ENCODE data around the gene PSMB2.
"Not testable (repeated sequence)": the region's sequence is repeated elsewhere in the genome, so short reads cannot be mapped to it uniquely, and the experiment has no call there.

Gene PSMB2

GRCh38 chr1:35641233-35641866 is at the start of gene PSMB2:
Gene PSMB2 (minus strand): TSS chr1:35641526. CDS start chr1:35641432, 94 bp downstream.
- Histone ChIP-seq H3K36me3 (ENCODE audit: control insufficient read depth in 1 of 2, insufficient read depth in 2 of 2, low read length in 2 of 2) (no peaks in the 10 kb centered on the region), H3K9ac (ENCODE audit: low read depth in 1 of 2, low read length in 2 of 2) (peak within 1 kb of the TSS; percentile 92 to 95), H3K4me1 (ENCODE audit: control insufficient read depth in 1 of 2, insufficient read depth in 2 of 2, low read length in 2 of 2) (peaks cover 20 to 29% of the 10 kb centered on the region in 2 donors)

GRCh38 chr1:35691080-35691479 is 49.8 kb upstream of the PSMB2 start:
- Histone ChIP-seq H3K9me3 (ENCODE audit: control insufficient read depth in 1 of 2, low read length in 2 of 2) (no peaks in the 10 kb centered on the region), H3K4me3 (ENCODE audit: low read depth in 1 of 2, low read length in 2 of 2) (no peak overlapping the region), H3K4me1 (ENCODE audit: control insufficient read depth in 1 of 2, insufficient read depth in 2 of 2, low read length in 2 of 2) (no peaks in the 10 kb centered on the region), H3K27me3 (ENCODE audit: control insufficient read depth in 1 of 2, insufficient read depth in 2 of 2, low read length in 2 of 2) (peaks cover 3 to 4% of the 10 kb centered on the region in 2 donors), H3K9ac (ENCODE audit: low read depth in 1 of 2, low read length in 2 of 2) (no peak overlapping the region), H3K36me3 (ENCODE audit: control insufficient read depth in 1 of 2, insufficient read depth in 2 of 2, low read length in 2 of 2) (no peaks in the 10 kb centered on the region), H3K27ac (ENCODE audit: low read depth, low read length) (no peak overlapping the region)

More at GRCh38 chr1:35641233-35641866, at the start of gene PSMB2:
- H3K4me3 ChIP-seq (ENCODE audit: low read depth in 1 of 2, low read length in 2 of 2): peak within 1 kb of the TSS; percentile 94 to 99
- H3K27ac ChIP-seq (ENCODE audit: low read depth, low read length): peak within 1 kb of the TSS; percentile 85
- H3K9me3 ChIP-seq (ENCODE audit: control insufficient read depth in 1 of 2, low read length in 2 of 2): no peaks in the 10 kb centered on the region
- H3K27me3 ChIP-seq (ENCODE audit: control insufficient read depth in 1 of 2, insufficient read depth in 2 of 2, low read length in 2 of 2): peaks cover 0 to 11% of the 10 kb centered on the region in 2 donors

GRCh38 chr1:35690103-35690502 is 48.8 kb upstream of the PSMB2 start:
- not testable (repeated sequence) for H3K27me3 ChIP-seq (ENCODE audit: control insufficient read depth in 1 of 2, insufficient read depth in 2 of 2, low read length in 2 of 2); H3K9ac ChIP-seq (ENCODE audit: low read depth in 1 of 2, low read length in 2 of 2); H3K4me1 ChIP-seq (ENCODE audit: control insufficient read depth in 1 of 2, insufficient read depth in 2 of 2, low read length in 2 of 2); H3K27ac ChIP-seq (ENCODE audit: low read depth, low read length); H3K9me3 ChIP-seq (ENCODE audit: control insufficient read depth in 1 of 2, low read length in 2 of 2); H3K36me3 ChIP-seq (ENCODE audit: control insufficient read depth in 1 of 2, insufficient read depth in 2 of 2, low read length in 2 of 2); H3K4me3 ChIP-seq (ENCODE audit: low read depth in 1 of 2, low read length in 2 of 2)

- Histone ChIP-seq H3K9ac (ENCODE audit: low read depth in 1 of 2, low read length in 2 of 2) (no peak overlapping the region), H3K27me3 (ENCODE audit: control insufficient read depth in 1 of 2, insufficient read depth in 2 of 2, low read length in 2 of 2) (peaks cover 0 to 6% of the 10 kb centered on the region in 2 donors), H3K4me3 (ENCODE audit: low read depth in 1 of 2, low read length in 2 of 2) (no peak overlapping the region), H3K27ac (ENCODE audit: low read depth, low read length) (no peak overlapping the region), H3K4me1 (ENCODE audit: control insufficient read depth in 1 of 2, insufficient read depth in 2 of 2, low read length in 2 of 2) (no peaks in the 10 kb centered on the region), H3K9me3 (ENCODE audit: control insufficient read depth in 1 of 2, low read length in 2 of 2) (no peaks in the 10 kb centered on the region), H3K36me3 (ENCODE audit: control insufficient read depth in 1 of 2, insufficient read depth in 2 of 2, low read length in 2 of 2) (no peaks in the 10 kb centered on the region)
Observed at GRCh38 chr1:35688161-35688560, 46.8 kb upstream of the PSMB2 start.

GRCh38 chr1:35683012-35683411 is 41.7 kb upstream of the PSMB2 start:
- peaks cover 0 to 6% of the 10 kb centered on the region in 2 donors for H3K27me3 ChIP-seq (ENCODE audit: control insufficient read depth in 1 of 2, insufficient read depth in 2 of 2, low read length in 2 of 2)
- no peaks in the 10 kb centered on the region for H3K4me1 ChIP-seq (ENCODE audit: control insufficient read depth in 1 of 2, insufficient read depth in 2 of 2, low read length in 2 of 2)
- H3K4me3 ChIP-seq (ENCODE audit: low read depth in 1 of 2, low read length in 2 of 2): no peak overlapping the region
- no peak overlapping the region for H3K27ac ChIP-seq (ENCODE audit: low read depth, low read length)
- H3K36me3 ChIP-seq (ENCODE audit: control insufficient read depth in 1 of 2, insufficient read depth in 2 of 2, low read length in 2 of 2): no peaks in the 10 kb centered on the region
- no peaks in the 10 kb centered on the region for H3K9me3 ChIP-seq (ENCODE audit: control insufficient read depth in 1 of 2, low read length in 2 of 2)
- H3K9ac ChIP-seq (ENCODE audit: low read depth in 1 of 2, low read length in 2 of 2): no peak overlapping the region

- Histone ChIP-seq H3K27me3 (ENCODE audit: control insufficient read depth in 1 of 2, insufficient read depth in 2 of 2, low read length in 2 of 2) (peaks cover 0 to 6% of the 10 kb centered on the region in 2 donors), H3K4me1 (ENCODE audit: control insufficient read depth in 1 of 2, insufficient read depth in 2 of 2, low read length in 2 of 2) (no peaks in the 10 kb centered on the region), H3K9ac (ENCODE audit: low read depth in 1 of 2, low read length in 2 of 2) (no peak overlapping the region), H3K4me3 (ENCODE audit: low read depth in 1 of 2, low read length in 2 of 2) (no peak overlapping the region), H3K36me3 (ENCODE audit: control insufficient read depth in 1 of 2, insufficient read depth in 2 of 2, low read length in 2 of 2) (no peaks in the 10 kb centered on the region), H3K27ac (ENCODE audit: low read depth, low read length) (no peak overlapping the region), H3K9me3 (ENCODE audit: control insufficient read depth in 1 of 2, low read length in 2 of 2) (no peaks in the 10 kb centered on the region)
Observed at GRCh38 chr1:35680271-35680670, 38.9 kb upstream of the PSMB2 start.

GRCh38 chr1:35675773-35676172 is 34.4 kb upstream of the PSMB2 start:
- Histone ChIP-seq H3K4me3 (ENCODE audit: low read depth in 1 of 2, low read length in 2 of 2) (no peak overlapping the region), H3K9ac (ENCODE audit: low read depth in 1 of 2, low read length in 2 of 2) (no peak overlapping the region), H3K36me3 (ENCODE audit: control insufficient read depth in 1 of 2, insufficient read depth in 2 of 2, low read length in 2 of 2) (no peaks in the 10 kb centered on the region), H3K27ac (ENCODE audit: low read depth, low read length) (no peak overlapping the region), H3K4me1 (ENCODE audit: control insufficient read depth in 1 of 2, insufficient read depth in 2 of 2, low read length in 2 of 2) (no peaks in the 10 kb centered on the region), H3K9me3 (ENCODE audit: control insufficient read depth in 1 of 2, low read length in 2 of 2) (no peaks in the 10 kb centered on the region), H3K27me3 (ENCODE audit: control insufficient read depth in 1 of 2, insufficient read depth in 2 of 2, low read length in 2 of 2) (peaks cover 0 to 4% of the 10 kb centered on the region in 2 donors)

- Histone ChIP-seq H3K36me3 (ENCODE audit: control insufficient read depth in 1 of 2, insufficient read depth in 2 of 2, low read length in 2 of 2) (no peaks in the 10 kb centered on the region), H3K9ac (ENCODE audit: low read depth in 1 of 2, low read length in 2 of 2) (no peak overlapping the region), H3K27me3 (ENCODE audit: control insufficient read depth in 1 of 2, insufficient read depth in 2 of 2, low read length in 2 of 2) (peaks cover 0 to 4% of the 10 kb centered on the region in 2 donors), H3K4me3 (ENCODE audit: low read depth in 1 of 2, low read length in 2 of 2) (no peak overlapping the region), H3K27ac (ENCODE audit: low read depth, low read length) (no peak overlapping the region), H3K4me1 (ENCODE audit: control insufficient read depth in 1 of 2, insufficient read depth in 2 of 2, low read length in 2 of 2) (no peaks in the 10 kb centered on the region), H3K9me3 (ENCODE audit: control insufficient read depth in 1 of 2, low read length in 2 of 2) (no peaks in the 10 kb centered on the region)
Observed at GRCh38 chr1:35674111-35674510, 32.8 kb upstream of the PSMB2 start.

- no peak overlapping the region for H3K9ac ChIP-seq (ENCODE audit: low read depth in 1 of 2, low read length in 2 of 2)
- H3K27ac ChIP-seq (ENCODE audit: low read depth, low read length): no peak overlapping the region
- no peaks in the 10 kb centered on the region for H3K36me3 ChIP-seq (ENCODE audit: control insufficient read depth in 1 of 2, insufficient read depth in 2 of 2, low read length in 2 of 2)
- peaks cover under 1 to 7% of the 10 kb centered on the region in 2 donors for H3K27me3 ChIP-seq (ENCODE audit: control insufficient read depth in 1 of 2, insufficient read depth in 2 of 2, low read length in 2 of 2)
- no peaks in the 10 kb centered on the region for H3K4me1 ChIP-seq (ENCODE audit: control insufficient read depth in 1 of 2, insufficient read depth in 2 of 2, low read length in 2 of 2)
- H3K9me3 ChIP-seq (ENCODE audit: control insufficient read depth in 1 of 2, low read length in 2 of 2): no peaks in the 10 kb centered on the region
- H3K4me3 ChIP-seq (ENCODE audit: low read depth in 1 of 2, low read length in 2 of 2): no peak overlapping the region
Observed at GRCh38 chr1:35672116-35672515, 30.8 kb upstream of the PSMB2 start.

GRCh38 chr1:35668506-35668905 is 27.2 kb upstream of the PSMB2 start:
- Histone ChIP-seq H3K9me3 (ENCODE audit: control insufficient read depth in 1 of 2, low read length in 2 of 2) (no peaks in the 10 kb centered on the region), H3K9ac (ENCODE audit: low read depth in 1 of 2, low read length in 2 of 2) (no peak overlapping the region), H3K27me3 (ENCODE audit: control insufficient read depth in 1 of 2, insufficient read depth in 2 of 2, low read length in 2 of 2) (peaks cover 7 to 8% of the 10 kb centered on the region in 2 donors), H3K4me1 (ENCODE audit: control insufficient read depth in 1 of 2, insufficient read depth in 2 of 2, low read length in 2 of 2) (no peaks in the 10 kb centered on the region), H3K27ac (ENCODE audit: low read depth, low read length) (no peak overlapping the region), H3K4me3 (ENCODE audit: low read depth in 1 of 2, low read length in 2 of 2) (no peak overlapping the region), H3K36me3 (ENCODE audit: control insufficient read depth in 1 of 2, insufficient read depth in 2 of 2, low read length in 2 of 2) (no peaks in the 10 kb centered on the region)

All from duodenal mucosa (tissue), 2 donors.